Neural cell (in vitro differentiated cells): ENCODE data around the gene MGAT5B.

Source experiments
- CTCF ChIP-seq: fragments of 450-650 bp; IDR thresholded peaks from 2 replicates; pipeline ENCODE4 v1.5.1; 2014; ENCODE audit warnings: antibody characterized with exemption, mild to moderate bottlenecking, moderate library complexity; ENCODE audit not compliant: poor library complexity, severe bottlenecking
- EP300 ChIP-seq: fragments of 450-650 bp; conservative IDR thresholded peaks from 2 replicates; pipeline ENCODE4 v1.6.1; 2014; ENCODE audit warnings: antibody characterized with exemption, mild to moderate bottlenecking, moderate library complexity; ENCODE audit not compliant: poor library complexity, severe bottlenecking
- EZH2 ChIP-seq: fragments of 200-600, 300-800 bp; shearing (Covaris generic), sonication (generic); IDR thresholded peaks from 2 replicates; pipeline ENCODE4 v1.6.1; 2014; ENCODE audit warnings: antibody characterized with exemption, low read length, borderline replicate concordance, mild to moderate bottlenecking; ENCODE audit not compliant: insufficient read depth, poor library complexity, severe bottlenecking
- MXI1 ChIP-seq: fragments of 450-650 bp; conservative IDR thresholded peaks from 2 replicates; pipeline ENCODE4 v1.6.1; 2014; ENCODE audit warnings: antibody characterized with exemption, mild to moderate bottlenecking; ENCODE audit not compliant: poor library complexity, severe bottlenecking
- POLR2AphosphoS5 ChIP-seq: IDR thresholded peaks from 2 replicates; pipeline ENCODE4 v1.6.1; 2012
- RAD21 ChIP-seq: fragments of 450-650 bp; conservative IDR thresholded peaks from 2 replicates; pipeline ENCODE4 v1.6.1; 2014; ENCODE audit warnings: antibody characterized with exemption, mild to moderate bottlenecking, moderate library complexity
- SMC3 ChIP-seq: fragments of 450-650 bp; conservative IDR thresholded peaks from 2 replicates; pipeline ENCODE4 v1.6.1; 2014; ENCODE audit warnings: antibody characterized with exemption, mild to moderate bottlenecking, moderate library complexity; ENCODE audit not compliant: poor library complexity
- TAF1 ChIP-seq: IDR thresholded peaks from 2 replicates; pipeline ENCODE4 v1.6.1; 2012; ENCODE audit warnings: low read depth
- TF ChIP-seq, protein P1 (sequence below): IDR thresholded peaks from 2 replicates; pipeline ENCODE4 v1.6.1; 2012; ENCODE audit warnings: borderline replicate concordance

DNA sequence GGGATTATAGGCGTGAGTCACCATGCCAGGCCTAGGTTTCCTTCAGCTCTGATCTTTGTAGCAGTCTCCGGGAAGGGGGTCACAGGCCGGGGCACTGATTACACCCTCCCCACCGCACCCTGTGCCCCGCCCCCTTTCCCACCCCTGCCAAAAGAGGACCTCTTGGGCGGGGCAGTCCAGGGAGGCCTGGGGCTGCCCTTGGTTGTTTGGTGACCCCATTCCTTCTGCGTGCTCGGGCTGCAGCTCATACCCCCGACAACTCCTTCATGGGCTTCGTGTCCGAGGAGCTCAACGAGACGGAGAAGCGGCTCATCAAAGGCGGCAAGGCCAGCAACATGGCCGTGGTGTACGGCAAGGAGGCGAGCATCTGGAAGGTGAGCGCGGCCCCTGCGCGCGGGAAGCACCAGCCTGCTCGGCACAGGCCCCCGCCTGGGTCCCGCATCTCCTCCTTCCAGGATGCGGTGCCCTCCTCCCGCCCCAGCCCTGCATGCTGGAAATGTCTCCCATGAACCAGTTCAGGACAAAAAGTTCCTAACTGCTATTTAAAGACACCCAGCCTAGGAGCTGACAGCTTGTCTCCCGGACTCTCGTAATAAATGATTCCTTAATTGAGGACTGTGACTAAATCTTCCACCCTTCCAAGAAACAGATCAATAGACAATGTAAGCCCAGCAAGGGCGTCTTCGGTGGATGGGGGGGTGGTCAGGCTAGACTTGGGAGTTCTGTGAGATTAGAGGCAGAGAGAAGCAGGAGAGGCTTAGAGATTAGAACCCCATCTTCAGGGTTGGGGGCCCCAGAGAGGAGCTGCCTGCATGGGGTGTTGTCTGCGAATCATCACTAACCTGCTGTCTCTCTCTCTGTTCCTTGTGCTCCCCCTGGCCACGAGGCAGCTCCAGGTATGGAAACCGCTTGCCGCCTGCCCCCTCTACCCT, 64.5 kb downstream of the MGAT5B start:
- TF ChIP-seq TAF1 (no peak), CTCF (no peak), POLR2AphosphoS5 (no peak), RAD21 (no peak), EP300 (no peak), MXI1 (no peak), SMC3 (no peak), EZH2 (no peak)
- TF ChIP-seq, protein P1, sequence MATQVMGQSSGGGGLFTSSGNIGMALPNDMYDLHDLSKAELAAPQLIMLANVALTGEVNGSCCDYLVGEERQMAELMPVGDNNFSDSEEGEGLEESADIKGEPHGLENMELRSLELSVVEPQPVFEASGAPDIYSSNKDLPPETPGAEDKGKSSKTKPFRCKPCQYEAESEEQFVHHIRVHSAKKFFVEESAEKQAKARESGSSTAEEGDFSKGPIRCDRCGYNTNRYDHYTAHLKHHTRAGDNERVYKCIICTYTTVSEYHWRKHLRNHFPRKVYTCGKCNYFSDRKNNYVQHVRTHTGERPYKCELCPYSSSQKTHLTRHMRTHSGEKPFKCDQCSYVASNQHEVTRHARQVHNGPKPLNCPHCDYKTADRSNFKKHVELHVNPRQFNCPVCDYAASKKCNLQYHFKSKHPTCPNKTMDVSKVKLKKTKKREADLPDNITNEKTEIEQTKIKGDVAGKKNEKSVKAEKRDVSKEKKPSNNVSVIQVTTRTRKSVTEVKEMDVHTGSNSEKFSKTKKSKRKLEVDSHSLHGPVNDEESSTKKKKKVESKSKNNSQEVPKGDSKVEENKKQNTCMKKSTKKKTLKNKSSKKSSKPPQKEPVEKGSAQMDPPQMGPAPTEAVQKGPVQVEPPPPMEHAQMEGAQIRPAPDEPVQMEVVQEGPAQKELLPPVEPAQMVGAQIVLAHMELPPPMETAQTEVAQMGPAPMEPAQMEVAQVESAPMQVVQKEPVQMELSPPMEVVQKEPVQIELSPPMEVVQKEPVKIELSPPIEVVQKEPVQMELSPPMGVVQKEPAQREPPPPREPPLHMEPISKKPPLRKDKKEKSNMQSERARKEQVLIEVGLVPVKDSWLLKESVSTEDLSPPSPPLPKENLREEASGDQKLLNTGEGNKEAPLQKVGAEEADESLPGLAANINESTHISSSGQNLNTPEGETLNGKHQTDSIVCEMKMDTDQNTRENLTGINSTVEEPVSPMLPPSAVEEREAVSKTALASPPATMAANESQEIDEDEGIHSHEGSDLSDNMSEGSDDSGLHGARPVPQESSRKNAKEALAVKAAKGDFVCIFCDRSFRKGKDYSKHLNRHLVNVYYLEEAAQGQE = no peak
